Measurements from ENCODE around the gene CIC.

The CIC gene

GRCh38 chr19:42315024-42315423 lies 46.0 kb downstream of the CIC start:
- H3K9me3 ChIP-seq = no peaks in the 10 kb centered on the region
- peaks cover 9% of the 10 kb centered on the region; the same call in 1 of the 2 replicates for H3K36me3 ChIP-seq
- DNase-seq = no peak
- no peaks in the 10 kb centered on the region for H3K4me1 ChIP-seq
- no peak for TF ChIP-seq CTCF (IDR thresholded peaks at IDR 0.05; ENCODE audit: low read depth, low read length)
- H3K4me3 ChIP-seq (ENCODE audit: low read depth, low read length) = no peak overlapping the region; the same call in 1 of the 2 replicates
- no peaks in the 10 kb centered on the region for H3K27me3 ChIP-seq

DNA sequence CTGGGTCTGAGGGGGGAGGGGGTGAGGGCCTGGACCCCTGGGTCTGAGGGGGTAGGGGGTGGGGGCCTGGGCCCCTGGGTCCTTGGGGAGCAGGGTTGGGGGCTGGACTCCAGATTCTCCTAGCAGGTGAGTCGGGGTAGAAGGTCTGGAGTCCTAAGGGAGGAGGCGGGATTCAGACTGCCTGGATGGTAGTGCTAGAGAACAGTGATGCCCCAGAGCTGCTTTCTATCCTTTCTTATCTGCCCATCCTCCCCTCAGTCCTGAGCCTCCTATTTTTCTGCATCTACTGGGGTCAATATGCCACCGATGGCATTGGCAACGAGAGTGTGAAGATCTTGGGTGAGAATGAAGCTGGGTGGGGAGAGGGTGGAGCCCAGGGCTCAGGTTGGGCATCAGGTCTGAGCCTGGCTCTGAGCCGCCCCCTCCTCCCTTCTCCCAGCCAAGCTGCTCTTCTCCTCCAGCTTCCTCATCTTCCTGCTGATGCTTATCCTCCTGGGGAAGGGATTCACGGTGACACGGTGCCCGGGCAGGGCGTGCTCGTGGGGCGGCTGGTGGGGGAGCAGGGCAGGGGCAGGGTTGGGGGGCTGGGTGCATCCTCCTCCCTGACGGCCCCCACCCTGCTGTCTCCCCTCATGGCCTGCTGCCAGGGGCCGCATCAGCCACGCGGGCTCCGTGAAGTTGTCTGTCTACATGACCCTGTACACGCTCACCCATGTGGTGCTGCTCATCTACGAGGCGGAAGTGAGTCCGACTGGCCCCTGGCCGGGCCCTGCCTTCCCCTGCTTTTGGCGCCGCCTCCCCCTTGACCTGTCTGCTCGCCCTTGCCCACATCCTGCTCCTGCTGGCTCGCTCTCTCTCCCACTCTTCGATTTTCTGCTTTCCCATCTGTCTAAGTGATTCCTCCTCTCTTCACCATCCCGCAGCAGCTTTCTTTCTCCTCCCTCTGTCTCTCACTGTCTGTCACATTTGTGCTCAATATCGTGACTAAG lies 47.5 kb downstream of the CIC start:
- Histone ChIP-seq H3K9me3 (no peaks in the 10 kb centered on the region), H3K4me1 (no peaks in the 10 kb centered on the region), H3K27me3 (no peaks in the 10 kb centered on the region), H3K36me3 (peaks cover 9% of the 10 kb centered on the region; the same call in 1 of the 2 replicates), H3K4me3 (ENCODE audit: low read depth, low read length) (peak overlapping the region; percentile 51)
- TF ChIP-seq CTCF (IDR thresholded peaks at IDR 0.05; ENCODE audit: low read depth, low read length) = no peak
- DNase-seq = peak; percentile 78

DNA sequence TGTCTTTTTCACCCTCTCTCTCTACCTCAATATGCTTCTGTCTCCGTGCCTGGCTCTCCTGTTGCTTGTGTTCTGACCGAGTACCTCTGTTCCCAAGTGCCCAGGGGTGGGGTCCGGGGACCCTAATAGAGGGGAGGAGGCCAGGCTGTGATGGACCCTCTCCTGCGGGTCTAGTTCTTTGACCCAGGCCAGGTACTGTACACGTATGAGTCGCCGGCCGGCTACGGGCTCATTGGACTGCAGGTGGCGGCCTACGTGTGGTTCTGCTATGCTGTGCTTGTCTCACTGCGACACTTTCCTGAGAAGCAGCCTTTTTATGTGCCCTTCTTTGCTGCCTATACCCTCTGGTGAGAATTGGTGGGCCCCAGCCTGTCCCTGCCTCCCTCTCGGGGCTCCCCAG lies 48.5 kb downstream of the CIC start:
- Histone ChIP-seq H3K4me1 (no peaks in the 10 kb centered on the region), H3K4me3 (ENCODE audit: low read depth, low read length) (peak overlapping the region; percentile 51; the same call in 1 of the 2 replicates), H3K36me3 (peaks cover 9% of the 10 kb centered on the region; the same call in 1 of the 2 replicates), H3K27me3 (no peaks in the 10 kb centered on the region), H3K9me3 (no peaks in the 10 kb centered on the region)
- DNase-seq = no peak
- TF ChIP-seq CTCF (IDR thresholded peaks at IDR 0.05; ENCODE audit: low read depth, low read length) = no peak

- Histone ChIP-seq H3K4me1 (no peaks in the 10 kb centered on the region; the same call in 1 of the 2 replicates), H3K36me3 (no peaks in the 10 kb centered on the region), H3K4me3 (ENCODE audit: low read depth, low read length) (no peak overlapping the region), H3K9me3 (no peaks in the 10 kb centered on the region), H3K27me3 (no peaks in the 10 kb centered on the region)
- no peak for TF ChIP-seq CTCF (IDR thresholded peaks at IDR 0.05; ENCODE audit: low read depth, low read length)
- DNase-seq = no peak
Observed at GRCh38 chr19:42322305-42322704, 53.3 kb downstream of the CIC start.

- H3K27me3 ChIP-seq = no peaks in the 10 kb centered on the region
- TF ChIP-seq CTCF (IDR thresholded peaks at IDR 0.05; ENCODE audit: low read depth, low read length) = no peak
- H3K9me3 ChIP-seq = no peaks in the 10 kb centered on the region
- DNase-seq = no peak
- no peak overlapping the region for H3K4me3 ChIP-seq (ENCODE audit: low read depth, low read length)
- no peaks in the 10 kb centered on the region for H3K36me3 ChIP-seq
- H3K4me1 ChIP-seq = no peaks in the 10 kb centered on the region; the same call in 1 of the 2 replicates
Observed at GRCh38 chr19:42323473-42323851, 54.4 kb downstream of the CIC start.
